Fibroblast of villous mesenchyme (primary cell): Measurements from ENCODE around the gene TMEM132D. TPM values are rescaled to one million over a fixed set of nuclear protein-coding genes. Genes with fewer than 3 reads are reported as not detected.
A peak's percentile ranks its signal among the peaks of the same experiment; 100 is the strongest.
"Not testable (repeated sequence)": the region's sequence is repeated elsewhere in the genome, so short reads cannot be mapped to it uniquely, and the experiment has no call there.

Source experiments
- DNase-seq: peaks from one replicate; pipeline ENCODE4 v3.0.0-alpha.2; 2010; ENCODE audit warnings: low read depth
- H3K4me3 ChIP-seq: 2 replicates; pipeline ENCODE4 v1.5.1; 2011; ENCODE audit warnings: low read depth, mild to moderate bottlenecking, low read length
- total RNA-seq: library from RNA; depleted of rRNA; stranded (reverse); fragments of >200 nt; gene quantifications from 2 replicates; pipeline ENCODE4 v1.2.3, GENCODE V29; 2012
- TF ChIP-seq, protein P1 (sequence below): IDR thresholded peaks from 2 replicates; pipeline ENCODE4 v1.5.1; 2012; ENCODE audit warnings: low read depth, mild to moderate bottlenecking, low read length; ENCODE audit not compliant: insufficient read depth

TMEM132D gene
- total RNA-seq, 1 donor, result not detected

DNA sequence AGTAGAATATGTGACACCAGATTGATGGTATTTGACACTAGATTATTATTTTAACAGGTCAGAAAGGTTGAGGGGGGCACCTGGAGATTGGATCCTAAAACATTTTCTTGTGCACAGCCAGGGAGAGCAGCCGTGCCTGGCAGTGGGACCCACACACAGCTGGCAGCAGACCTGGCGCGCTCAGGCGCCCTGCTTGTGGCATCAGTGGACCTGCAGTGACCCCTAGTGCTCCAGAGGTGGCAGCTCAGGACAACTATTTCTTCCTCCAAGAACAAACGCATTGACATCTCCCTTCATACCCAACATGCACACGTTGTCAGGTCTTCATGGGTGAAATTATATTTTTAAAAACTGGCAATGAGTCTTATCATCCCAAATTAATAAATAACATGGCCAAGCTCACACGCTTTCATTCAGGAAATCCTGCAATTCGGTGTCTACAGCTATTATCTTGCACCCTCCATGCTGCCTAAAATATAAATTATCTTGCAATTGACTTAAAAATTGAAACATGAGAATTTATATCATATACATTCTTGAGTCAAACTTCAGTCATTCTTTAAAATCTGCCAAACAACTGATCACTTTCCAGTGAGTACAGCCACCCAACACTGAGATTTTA is 7.7 kb upstream of the TMEM132D start:
- DNase-seq, result no peak
- TF ChIP-seq, protein P1, sequence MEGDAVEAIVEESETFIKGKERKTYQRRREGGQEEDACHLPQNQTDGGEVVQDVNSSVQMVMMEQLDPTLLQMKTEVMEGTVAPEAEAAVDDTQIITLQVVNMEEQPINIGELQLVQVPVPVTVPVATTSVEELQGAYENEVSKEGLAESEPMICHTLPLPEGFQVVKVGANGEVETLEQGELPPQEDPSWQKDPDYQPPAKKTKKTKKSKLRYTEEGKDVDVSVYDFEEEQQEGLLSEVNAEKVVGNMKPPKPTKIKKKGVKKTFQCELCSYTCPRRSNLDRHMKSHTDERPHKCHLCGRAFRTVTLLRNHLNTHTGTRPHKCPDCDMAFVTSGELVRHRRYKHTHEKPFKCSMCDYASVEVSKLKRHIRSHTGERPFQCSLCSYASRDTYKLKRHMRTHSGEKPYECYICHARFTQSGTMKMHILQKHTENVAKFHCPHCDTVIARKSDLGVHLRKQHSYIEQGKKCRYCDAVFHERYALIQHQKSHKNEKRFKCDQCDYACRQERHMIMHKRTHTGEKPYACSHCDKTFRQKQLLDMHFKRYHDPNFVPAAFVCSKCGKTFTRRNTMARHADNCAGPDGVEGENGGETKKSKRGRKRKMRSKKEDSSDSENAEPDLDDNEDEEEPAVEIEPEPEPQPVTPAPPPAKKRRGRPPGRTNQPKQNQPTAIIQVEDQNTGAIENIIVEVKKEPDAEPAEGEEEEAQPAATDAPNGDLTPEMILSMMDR, result peak; percentile 41

DNA sequence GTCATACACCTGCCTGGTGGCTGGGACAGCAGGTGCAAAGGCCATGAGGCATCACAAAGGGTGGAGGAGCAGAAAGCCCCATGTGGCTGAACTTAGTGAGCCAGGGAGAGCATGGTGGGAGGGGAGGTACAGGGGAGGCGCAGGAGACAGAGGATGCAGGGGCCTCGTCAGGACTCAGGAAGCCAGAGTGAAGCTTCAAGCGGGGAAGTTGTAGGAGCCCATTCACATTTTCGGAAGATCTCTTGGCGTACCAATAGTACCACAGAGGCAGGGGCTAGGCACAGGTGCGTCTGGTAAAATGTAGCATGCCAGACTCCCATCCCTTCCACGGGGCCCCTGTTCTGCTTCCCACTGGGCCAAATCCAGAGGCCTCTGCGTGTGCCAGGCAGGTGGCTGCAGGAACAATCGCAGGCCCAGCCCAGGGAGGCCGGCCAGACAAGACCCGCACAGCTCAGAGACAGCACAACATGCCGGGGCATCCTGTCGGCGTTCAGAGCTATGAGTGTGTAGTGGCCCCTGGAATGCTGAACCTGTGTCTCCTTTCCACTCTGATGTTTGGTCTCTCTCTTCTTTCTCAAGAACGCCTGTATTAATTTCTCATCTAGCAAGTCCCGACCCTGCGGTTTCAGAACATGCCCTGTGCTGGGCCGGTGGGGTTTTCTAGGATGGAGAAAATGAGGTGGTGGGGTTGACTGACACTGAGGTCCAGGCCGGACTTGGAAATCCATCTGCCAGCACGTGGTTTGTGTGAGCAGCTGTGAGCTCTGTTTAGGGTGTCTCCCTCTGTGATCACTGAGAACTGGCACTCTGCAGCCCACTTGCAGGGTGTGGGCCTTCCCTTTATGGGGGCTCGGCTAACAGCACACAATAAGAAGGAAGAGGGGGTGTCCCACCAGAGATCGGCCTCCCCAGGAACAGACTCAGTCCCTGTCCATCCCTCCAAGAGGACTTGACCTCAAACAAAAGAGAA is 5.5 kb upstream of the TMEM132D start:
- no peak for DNase-seq
- H3K4me3 ChIP-seq, result no peak overlapping the region
- TF ChIP-seq, protein P1, result no peak

More for the DNA sequence above, 7.7 kb upstream of the TMEM132D start:
- no peak overlapping the region for H3K4me3 ChIP-seq

DNA sequence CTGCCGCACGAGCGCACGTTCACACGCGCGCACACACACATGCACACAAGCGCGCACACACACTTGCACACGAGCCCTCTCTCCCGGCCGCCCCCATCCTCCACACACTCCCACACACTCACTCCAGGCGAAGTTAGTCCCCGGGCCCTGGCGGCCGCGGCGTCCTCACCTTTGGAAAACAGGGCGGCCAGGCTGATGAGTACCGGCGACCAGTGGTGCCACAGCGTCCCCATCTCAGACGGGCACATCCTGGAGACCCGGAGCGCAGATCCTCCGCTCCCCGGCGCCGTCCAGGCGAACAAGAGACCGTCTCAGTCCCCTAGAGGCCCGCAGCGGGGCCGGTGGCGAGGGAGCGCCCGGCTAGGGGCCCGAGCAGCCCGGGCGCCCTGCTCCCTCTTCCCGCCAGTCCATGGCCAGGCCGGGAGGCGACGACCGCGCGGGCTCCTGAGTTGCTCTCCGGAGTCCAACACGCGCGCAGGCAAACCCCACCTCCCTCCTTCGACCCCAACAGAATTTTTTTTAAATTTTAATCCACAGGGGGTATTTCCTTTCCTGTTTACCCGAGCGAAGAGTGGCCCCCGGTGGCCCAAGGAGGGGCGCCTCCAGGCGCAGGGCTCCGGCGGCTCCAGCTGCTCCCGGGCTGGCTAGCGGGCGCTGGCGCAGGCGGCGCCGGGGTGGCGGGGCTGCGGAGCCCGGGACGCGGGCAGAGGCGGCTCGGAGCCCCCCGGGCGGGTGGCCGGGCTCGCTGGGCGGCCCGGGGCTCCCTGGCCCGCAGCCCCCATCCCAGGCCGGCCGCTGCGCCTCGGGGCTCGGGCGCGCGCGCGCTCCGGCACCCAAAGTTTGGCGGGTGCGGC is 506 bp downstream of the TMEM132D start:
- DNase-seq, result no peak
- TF ChIP-seq, protein P1, result no peak
- H3K4me3 ChIP-seq, result no peak overlapping the region

DNA sequence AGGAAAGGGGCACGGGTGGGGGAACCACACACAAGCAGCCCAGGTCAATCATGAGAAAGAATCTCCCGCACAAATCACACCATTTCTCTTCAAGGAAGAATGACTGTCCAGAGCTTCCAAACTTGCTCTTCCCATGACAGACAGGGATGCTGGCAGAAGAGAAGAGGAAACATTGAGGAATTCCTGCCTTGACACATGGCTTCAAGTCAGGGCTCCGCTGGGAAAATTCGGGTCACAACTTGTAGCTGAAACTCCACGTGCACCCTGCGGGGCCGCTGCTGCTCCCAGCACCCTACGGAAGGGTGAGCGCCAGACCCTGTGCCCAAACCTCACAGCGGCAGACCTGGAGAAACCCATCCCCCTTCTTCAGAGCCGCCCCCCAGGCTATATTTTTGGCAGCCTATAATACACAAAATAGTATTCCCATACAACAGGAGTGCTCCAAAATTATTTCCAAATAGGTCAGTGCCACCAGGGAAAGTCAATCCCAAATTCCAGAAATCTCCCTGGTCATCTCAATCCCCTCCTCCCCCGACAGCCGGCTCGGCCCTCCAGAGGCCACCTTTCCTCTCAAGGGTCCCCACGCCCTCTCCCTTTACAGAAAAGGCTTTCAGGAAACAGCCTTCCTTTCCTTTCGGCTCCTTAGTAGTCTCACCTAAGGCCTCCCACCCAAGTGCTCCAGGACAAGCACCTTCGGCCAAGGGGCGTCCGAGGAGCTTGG is 1.3 kb downstream of the TMEM132D start:
- no peak for DNase-seq
- TF ChIP-seq, protein P1, result no peak
- H3K4me3 ChIP-seq, result no peak overlapping the region

DNA sequence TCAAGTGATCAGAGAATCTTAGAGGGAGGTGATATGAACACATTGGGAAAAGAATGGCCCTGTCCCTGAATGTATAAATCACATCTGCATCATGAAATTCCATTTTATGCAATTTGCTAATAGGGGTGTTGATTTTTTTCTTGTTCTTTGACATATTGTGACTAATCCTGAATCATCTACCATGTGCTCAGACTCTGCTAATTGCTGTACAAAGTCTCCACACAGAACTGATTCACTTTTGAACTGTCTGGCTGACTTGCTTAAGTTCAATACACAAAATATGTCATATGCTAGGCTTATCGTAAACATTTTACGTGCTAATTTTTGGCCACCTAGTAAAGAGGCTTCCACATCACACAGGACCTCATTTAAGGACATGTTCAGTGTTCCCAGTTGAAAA is 2.6 kb downstream of the TMEM132D start:
- TF ChIP-seq, protein P1, result no peak
- no peak overlapping the region for H3K4me3 ChIP-seq
- no peak for DNase-seq

DNA sequence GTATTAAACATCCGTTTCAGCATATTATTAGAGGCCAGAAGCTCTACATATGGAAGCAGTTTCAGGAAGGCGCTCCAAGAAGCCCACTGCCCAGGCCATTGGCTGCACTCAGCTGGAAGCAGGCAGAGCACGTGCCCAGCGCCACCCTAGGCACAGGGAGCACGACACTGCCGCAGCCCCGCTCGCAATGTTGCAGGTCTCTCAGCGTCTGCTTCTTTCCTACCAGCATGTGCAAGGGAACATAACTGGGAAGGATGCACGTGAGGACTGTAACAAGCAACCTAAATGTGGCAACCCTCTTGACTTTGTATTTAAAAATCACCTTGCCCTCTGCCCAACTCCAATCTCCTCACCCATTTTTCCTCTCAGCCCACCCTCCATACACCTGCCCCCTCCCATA is 3.5 kb downstream of the TMEM132D start:
- no peak for DNase-seq
- no peak overlapping the region for H3K4me3 ChIP-seq
- TF ChIP-seq, protein P1, result no peak

DNA sequence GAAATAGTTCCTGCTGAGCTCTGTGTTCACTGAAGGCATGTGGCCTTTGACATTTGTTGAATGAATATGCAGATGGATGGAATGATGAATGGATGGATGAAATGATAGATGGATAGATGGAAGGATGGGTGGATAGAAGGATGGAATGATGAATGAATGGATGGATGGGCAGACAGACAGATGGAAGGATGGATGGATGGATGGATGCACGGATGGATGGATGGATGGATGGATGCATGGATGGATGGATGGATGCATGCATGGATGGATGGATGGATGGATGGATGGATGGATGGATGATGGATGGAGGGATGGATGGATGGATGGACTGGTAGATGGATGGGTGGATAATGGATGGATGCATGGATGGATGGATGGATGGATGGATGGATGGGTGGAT is 4.8 kb downstream of the TMEM132D start:
- not testable (repeated sequence) for DNase-seq, H3K4me3 ChIP-seq
